Measurements from ENCODE around the gene G6PC1.
"Not testable (repeated sequence)": the region's sequence is repeated elsewhere in the genome, so short reads cannot be mapped to it uniquely, and the experiment has no call there.

Gene G6PC1

GRCh38 chr17:42872251-42872965 is 28.2 kb upstream of the G6PC1 start:
- Histone ChIP-seq H3K4me3 (no peak overlapping the region), H3K27ac (no peak overlapping the region)

DNA sequence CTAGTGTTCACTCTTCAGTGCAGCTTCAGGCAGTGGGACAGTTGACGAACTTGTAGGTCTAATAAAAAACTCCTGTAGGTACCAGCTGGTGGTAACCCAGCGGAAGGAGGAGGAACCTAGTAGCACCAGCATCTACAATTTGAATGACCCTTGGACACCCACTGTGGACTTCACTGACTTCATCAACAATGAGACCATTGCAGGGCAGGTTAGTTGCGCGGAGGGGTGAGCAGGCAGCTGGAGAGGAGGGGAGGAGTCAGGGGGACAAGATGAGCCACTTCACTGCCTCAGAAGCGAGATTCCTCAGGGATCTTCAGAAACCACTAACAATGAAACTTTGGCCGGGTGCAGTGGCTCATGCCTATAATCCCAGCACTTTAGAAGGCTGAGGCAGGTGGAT is 27.3 kb upstream of the G6PC1 start:
- H3K27ac ChIP-seq = no peak overlapping the region
- H3K4me3 ChIP-seq = no peak overlapping the region

- not testable (repeated sequence) for H3K27ac ChIP-seq, H3K4me3 ChIP-seq
Measured at GRCh38 chr17:42873932-42874695, 26.5 kb upstream of the G6PC1 start.

DNA sequence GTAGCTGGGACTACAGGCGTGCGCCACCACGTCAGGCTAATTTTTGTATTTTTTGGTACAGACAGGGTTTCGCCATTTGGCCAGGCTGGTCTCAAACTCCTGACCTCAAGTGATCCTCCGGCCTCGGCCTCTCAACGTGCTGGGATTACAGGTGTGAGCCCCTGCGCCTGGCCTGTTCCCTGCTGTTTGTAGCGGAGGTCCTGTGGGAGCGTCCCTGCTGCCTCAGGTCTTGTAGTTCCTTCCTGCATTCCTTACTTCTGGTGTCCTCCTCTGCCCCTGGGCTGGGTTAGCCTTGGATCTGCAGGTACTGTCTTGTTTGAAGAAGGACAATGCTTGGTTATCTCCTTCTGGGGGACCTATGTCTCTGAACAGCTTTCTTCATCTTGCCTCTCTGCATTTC is 23.6 kb upstream of the G6PC1 start:
- no peak overlapping the region for H3K27ac ChIP-seq
- H3K4me3 ChIP-seq = no peak overlapping the region

GRCh38 chr17:42878123-42878880 is 22.3 kb upstream of the G6PC1 start:
- Histone ChIP-seq H3K27ac (no peak overlapping the region), H3K4me3 (no peak overlapping the region)

- H3K4me3 ChIP-seq = no peak overlapping the region
- no peak overlapping the region for H3K27ac ChIP-seq
Measured at GRCh38 chr17:42878924-42879595, 21.5 kb upstream of the G6PC1 start.

- no peak overlapping the region for H3K27ac ChIP-seq
Measured at GRCh38 chr17:42879596-42879985, 21.0 kb upstream of the G6PC1 start.

DNA sequence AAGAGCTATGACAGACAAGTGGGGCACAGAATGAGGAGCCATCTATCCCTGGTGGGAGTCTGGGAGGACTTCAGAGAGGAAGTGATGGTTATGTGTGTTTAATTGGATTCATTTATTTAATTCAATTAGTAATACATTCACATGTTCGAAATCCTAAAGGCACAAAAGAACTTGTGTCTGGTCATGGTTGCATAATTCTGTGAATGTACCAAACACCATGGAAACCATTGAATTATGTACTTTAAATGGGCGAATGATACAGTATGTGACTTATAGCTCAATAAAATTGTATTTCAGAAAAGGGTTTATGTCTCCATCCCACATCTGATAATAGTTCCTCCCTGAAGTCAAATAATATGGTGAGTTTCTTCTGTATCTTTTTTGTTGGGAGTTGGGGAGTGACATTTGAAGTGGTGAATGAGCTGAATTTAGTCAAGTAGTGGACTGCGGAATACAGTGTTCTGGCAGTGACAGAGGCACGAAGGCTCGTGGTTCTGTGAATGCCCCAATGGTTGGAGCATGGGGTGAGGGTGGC is 19.8 kb upstream of the G6PC1 start:
- Histone ChIP-seq H3K27ac (no peak overlapping the region), H3K4me3 (no peak overlapping the region)

More at GRCh38 chr17:42879596-42879985, 21.0 kb upstream of the G6PC1 start:
- H3K4me3 ChIP-seq = no peak overlapping the region

DNA sequence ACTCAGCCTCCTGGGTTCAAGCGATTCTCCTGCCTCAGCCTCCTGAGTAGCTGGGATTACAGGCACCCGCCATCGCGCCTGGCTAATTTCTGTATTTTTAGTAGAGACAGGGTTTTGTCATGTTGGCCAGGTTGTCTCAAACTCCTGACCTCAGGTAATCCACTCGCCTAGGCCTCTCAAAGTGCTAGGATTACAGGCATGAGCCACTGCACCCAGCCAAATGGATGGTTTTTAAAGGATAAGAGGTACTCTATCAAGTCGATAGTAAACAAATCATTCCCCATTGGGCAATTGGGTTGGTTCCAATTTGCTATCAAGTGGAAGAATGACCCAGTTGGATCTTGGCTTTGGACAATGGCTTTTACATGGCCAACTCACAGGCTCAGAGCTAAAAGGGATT is 18.9 kb upstream of the G6PC1 start:
- not testable (repeated sequence) for H3K4me3 ChIP-seq, H3K27ac ChIP-seq

DNA sequence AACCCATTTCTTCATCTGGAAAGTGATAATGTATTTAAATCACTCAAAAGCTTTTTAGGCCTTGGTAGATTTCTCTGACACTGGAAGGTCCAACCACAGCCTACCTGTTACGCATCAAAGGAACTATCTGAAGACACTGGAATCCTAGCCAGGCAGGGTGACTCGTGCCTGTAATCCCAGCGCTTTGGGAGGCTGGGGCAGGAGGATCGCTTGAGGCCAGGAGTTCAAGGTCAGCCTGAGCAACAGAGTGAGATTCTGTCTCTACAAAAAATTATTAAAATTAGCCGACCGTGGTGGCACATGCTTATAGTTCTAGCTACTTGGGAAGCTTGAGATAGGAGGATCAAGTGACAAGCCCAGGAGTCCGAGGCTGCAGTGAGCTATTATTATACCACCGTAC is 18.4 kb upstream of the G6PC1 start:
- H3K4me3 ChIP-seq = no peak overlapping the region

GRCh38 chr17:42883802-42884558 is 16.6 kb upstream of the G6PC1 start:
- no peak overlapping the region for H3K27ac ChIP-seq
- H3K4me3 ChIP-seq = no peak overlapping the region

More for the DNA sequence above, 18.4 kb upstream of the G6PC1 start:
- H3K27ac ChIP-seq = no peak overlapping the region

DNA sequence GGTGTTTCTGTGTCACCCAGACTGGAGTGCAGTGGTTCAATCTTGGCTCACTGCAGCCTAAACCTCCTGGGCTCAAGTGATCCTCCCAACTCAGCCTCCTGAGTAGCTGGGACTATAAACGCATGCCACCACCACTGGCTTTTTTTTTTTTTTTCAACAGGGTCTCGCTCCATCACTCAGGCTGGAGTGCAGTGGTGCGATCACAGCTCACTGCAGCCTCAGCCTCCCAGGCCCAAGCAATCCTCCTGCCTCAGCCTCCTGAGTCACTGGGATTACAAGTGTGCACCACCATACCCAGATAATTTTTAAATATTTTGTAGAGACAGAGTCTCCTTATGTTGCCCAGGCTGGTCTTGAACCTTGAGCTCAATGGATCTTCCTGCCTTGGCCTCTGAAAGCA is 14.8 kb upstream of the G6PC1 start:
- not testable (repeated sequence) for H3K4me3 ChIP-seq, H3K27ac ChIP-seq

- H3K4me3 ChIP-seq = no peak overlapping the region
- peak overlapping the region in 1 of 21 experiments; percentile 44 for H3K27ac ChIP-seq
Measured at GRCh38 chr17:42886283-42887176, 14.1 kb upstream of the G6PC1 start.

DNA sequence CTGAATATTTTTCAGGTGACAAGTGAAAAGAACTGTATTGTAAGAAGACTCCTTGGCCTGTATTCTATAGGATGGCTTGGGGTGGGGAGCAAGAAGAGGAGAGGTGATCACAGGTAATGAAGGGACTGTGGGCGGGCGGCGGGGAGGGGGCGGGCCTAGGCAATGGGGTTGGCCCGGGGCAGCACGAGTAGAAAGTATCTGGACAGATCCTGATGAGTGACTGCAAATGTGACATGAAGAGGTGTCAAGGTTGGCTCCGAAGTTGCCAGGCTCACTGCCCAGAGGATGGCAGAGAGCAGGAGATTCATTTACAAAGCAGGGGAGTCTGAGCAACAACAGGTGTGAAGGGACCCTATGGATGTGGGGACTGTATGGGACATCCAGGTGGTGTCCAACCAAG is 10.8 kb upstream of the G6PC1 start:
- Histone ChIP-seq H3K4me3 (no peak overlapping the region), H3K27ac (no peak overlapping the region)

DNA sequence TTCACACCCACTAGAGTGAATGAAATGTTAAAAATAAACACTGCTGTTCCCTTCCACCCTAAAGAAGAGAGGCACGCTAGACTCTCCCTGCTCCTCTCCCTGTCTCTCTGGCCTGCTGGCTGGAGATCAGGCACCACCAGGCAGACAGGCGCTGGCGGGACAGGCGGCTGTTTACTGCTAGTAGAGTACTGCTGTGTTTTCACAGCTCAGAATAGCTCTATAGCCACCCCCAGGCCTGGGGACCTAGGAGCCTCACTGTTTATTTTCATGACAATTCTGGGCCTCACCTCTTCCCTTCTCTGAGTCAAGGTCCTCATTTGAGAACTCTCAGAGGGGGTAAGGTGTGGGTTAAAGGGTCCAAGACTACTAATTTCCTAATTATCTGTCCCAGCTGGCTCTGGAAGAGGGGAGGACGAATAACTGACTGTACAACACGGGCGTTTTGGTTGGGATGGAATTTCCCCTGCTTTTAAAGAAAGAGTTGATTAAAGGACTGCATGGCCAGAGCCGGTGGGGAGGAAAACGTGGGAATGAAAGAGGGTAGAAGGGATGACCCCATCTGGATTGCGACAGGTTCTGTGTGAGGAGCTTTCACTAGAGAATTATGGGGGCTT is 9.0 kb upstream of the G6PC1 start:
- H3K27ac ChIP-seq = peak overlapping the region in 15 of 21 experiments; percentile 1 to 77 (median 51)
- no peak overlapping the region for H3K4me3 ChIP-seq

GRCh38 chr17:42893359-42893758 is 7.2 kb upstream of the G6PC1 start:
- H3K4me3 ChIP-seq = no peak overlapping the region
- peak overlapping the region in 8 of 21 experiments; percentile 15 to 77 (median 56) for H3K27ac ChIP-seq

- peak overlapping the region in 10 of 21 experiments; percentile 33 to 77 (median 46) for H3K27ac ChIP-seq
- no peak overlapping the region for H3K4me3 ChIP-seq
Measured at GRCh38 chr17:42894283-42895184, 6.1 kb upstream of the G6PC1 start.

All from skin epidermis (tissue), 12 donors.